ENCODE measurements around the gene SCYL1. TPM values are rescaled to one million over a fixed set of nuclear protein-coding genes. Genes with fewer than 3 reads are reported as not detected.

The SCYL1 gene
- 70.9 and 75.5 TPM in 2 replicates for total RNA-seq (2022)
- Bru-seq, nascent RNA: percentile 65 among the genes with signal in this experiment
- percentile 82 among the genes with signal in this experiment for BruChase-seq, experiment 1, labeled RNA remaining after a 6-hour chase
- percentile 72 among the genes with signal in this experiment for BruChase-seq, experiment 2, labeled RNA remaining after a 2-hour chase
- long read RNA-seq, transcript SCYL1-203 (18 exons, 2,583 nt): minor isoform, 25 of 182 reads
- long read RNA-seq, transcript SCYL1-201 (18 exons, 2,642 nt): major isoform, 85 of 182 reads
- long read RNA-seq, partial matches to known transcripts: 22 of 182 reads
- long read RNA-seq, other reads (novel, unspliced or antisense): 42 of 182 reads

DNA sequence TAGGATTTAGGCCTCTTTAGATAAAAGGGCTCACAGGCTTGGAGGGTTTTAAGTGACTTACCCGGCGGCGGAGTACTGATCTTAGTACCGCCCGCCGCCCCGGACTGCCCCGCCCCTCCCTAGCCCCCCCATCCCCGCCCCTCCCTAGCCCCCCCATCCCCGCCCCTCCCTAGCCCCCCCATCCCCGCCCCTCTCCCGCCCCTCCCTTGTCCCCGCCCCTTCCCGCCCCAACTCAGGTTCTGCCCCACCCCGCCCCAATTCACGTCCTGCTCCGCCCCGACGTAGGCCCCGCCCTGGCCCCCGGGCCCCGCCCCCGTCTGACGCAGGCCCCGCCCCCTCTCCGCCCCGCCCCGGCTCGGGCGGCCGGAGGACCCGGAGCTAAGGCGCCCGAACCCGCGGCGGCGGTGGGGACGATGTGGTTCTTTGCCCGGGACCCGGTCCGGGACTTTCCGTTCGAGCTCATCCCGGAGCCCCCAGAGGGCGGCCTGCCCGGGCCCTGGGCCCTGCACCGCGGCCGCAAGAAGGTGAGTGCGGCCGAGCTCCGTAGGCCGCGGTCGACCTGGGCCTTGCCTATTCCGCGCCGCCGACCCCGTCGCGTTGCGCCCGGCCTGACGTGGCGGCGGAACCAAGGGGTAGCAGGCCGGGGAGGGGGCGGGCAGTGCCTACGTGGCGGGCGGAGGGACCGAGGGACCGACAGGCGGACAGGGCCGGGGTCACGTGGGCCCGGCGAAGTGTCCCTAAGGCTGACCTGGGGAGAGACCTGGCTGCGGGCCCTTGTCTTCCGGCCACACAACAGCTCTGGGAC, at the start of gene SCYL1:
Gene SCYL1 (plus strand): TSS at position 343 of the 805 bp plus-strand sequence. CDS start 71 bp downstream, at position 414.
- ChIA-PET CTCF (interaction anchor here (0.5 to 2.5 kb wide), 5 partner anchors 15 to 154 kb away, joined by 3 to 8 read pairs (median 4); no protein-coding TSS in a partner anchor), POLR2A (interaction anchor here (0.7 to 3.3 kb wide), 17 partner anchors 11 to 187 kb away, joined by 3 to 17 read pairs (median 4); partner anchors contain the start of genes EHBP1L1, FAM89B, KAT5 and MALAT1)
- Mint-ChIP-seq H3K27ac (ENCODE audit: low read depth, unreplicated experiment) (peak within 1 kb of the TSS; percentile 90), H3K9me3 (ENCODE audit: unreplicated experiment) (no peaks in the 10 kb centered on the region), H3K27me3 (ENCODE audit: insufficient read depth, unreplicated experiment) (no peaks in the 10 kb centered on the region), H3K4me1 (ENCODE audit: insufficient read depth, unreplicated experiment) (peaks cover 10% of the 10 kb centered on the region), H3K4me3 (ENCODE audit: unreplicated experiment) (peak within 1 kb of the TSS; percentile 88), H3K36me3 (ENCODE audit: insufficient read depth, unreplicated experiment) (peaks cover 23% of the 10 kb centered on the region)
- BruUV-seq (replicated peaks): no TSS peak
- intact Hi-C loops (cut with micrococcal nuclease): no loop called here
- TF ChIP-seq, protein P1, sequence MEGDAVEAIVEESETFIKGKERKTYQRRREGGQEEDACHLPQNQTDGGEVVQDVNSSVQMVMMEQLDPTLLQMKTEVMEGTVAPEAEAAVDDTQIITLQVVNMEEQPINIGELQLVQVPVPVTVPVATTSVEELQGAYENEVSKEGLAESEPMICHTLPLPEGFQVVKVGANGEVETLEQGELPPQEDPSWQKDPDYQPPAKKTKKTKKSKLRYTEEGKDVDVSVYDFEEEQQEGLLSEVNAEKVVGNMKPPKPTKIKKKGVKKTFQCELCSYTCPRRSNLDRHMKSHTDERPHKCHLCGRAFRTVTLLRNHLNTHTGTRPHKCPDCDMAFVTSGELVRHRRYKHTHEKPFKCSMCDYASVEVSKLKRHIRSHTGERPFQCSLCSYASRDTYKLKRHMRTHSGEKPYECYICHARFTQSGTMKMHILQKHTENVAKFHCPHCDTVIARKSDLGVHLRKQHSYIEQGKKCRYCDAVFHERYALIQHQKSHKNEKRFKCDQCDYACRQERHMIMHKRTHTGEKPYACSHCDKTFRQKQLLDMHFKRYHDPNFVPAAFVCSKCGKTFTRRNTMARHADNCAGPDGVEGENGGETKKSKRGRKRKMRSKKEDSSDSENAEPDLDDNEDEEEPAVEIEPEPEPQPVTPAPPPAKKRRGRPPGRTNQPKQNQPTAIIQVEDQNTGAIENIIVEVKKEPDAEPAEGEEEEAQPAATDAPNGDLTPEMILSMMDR (IDR thresholded peaks at IDR 0.05; ENCODE audit: unreplicated experiment): no peak
- DNase-seq (ENCODE audit: unreplicated experiment): peak; percentile 71

DNA sequence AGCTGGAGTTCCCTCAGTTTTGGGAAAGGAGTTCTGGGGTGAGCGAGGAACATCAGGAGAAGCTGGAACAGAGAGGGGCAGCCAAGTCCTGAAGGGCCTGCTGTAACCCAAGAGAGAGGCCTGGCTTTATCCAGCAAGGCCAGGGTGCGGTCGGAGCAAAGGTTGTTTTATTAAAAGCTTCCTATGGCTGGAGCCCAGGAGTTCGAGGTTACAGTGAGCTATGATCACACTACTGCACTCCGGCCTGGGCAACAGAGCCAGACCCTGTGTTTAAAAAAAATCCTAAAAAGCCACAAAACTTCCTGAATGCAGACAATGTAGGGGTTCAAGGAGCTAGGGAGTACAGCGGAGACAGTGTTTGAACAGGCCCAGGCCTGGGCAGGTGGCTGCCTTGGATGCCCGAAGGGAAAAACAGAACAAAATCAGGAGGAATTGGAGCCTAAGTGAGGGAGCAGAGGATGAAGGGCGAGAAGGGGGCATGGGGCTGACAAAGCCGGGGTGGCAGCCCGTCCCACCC, 48.2 kb upstream of the SCYL1 start:
- H3K4me1 Mint-ChIP-seq (ENCODE audit: insufficient read depth, unreplicated experiment): peaks cover 22% of the 10 kb centered on the region

DNA sequence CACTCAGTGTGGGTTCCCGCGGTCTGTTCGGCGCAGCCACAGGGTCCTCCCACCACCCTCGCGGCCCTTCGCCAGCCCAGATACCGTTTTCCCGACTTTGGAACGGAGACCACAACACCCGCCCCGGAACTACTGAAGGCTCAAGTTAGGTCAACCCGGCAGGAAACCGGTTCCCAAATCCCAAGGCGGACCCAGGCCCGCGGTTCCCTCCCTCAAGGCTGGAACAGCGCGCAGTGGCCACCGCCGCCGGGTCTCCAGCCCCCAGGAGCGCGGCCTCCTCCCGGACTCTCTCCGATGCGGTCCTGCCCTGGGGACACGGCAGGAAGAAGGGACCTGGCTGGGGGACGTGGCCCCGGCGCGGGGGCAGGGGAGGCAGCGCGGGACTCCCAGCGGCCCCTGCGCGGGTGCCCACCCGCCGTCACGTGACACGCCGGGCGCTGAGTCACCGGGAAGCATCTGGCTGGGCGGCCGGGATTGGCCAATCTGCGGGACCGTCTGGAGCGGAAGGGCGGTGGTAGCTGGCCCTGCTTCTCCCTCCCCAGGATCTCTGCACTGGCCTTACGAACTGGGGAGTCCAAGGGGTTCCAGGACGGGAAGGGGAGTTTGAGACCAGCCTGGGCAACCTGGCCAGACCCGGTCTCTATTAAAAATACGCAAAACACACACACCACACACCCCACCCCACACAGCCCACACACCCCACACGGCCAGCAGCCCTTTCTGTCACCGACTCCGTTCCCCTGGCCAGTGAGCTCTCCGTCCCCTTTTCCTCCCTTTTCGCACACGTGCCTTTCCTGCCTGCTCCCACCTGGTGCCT, 47.5 kb upstream of the SCYL1 start:
- ChIA-PET CTCF (interaction anchor here (0.6 to 3.4 kb wide), 8 partner anchors 10 to 58 kb away, joined by 5 to 26 read pairs (median 8); no protein-coding TSS in a partner anchor), POLR2A (interaction anchor here (0.6 to 20.2 kb wide), 20 partner anchors 12 to 1140 kb away, joined by 3 to 2284 read pairs (median 4); partner anchors contain the start of genes FOSL1, MALAT1, NEAT1 and SCYL1)
- Mint-ChIP-seq H3K4me1 (ENCODE audit: insufficient read depth, unreplicated experiment) (peaks cover 16% of the 10 kb centered on the region), H3K27me3 (ENCODE audit: insufficient read depth, unreplicated experiment) (no peaks in the 10 kb centered on the region), H3K36me3 (ENCODE audit: insufficient read depth, unreplicated experiment) (peaks cover 3% of the 10 kb centered on the region), H3K27ac (ENCODE audit: low read depth, unreplicated experiment) (peak overlapping the region; percentile 95), H3K4me3 (ENCODE audit: unreplicated experiment) (peak overlapping the region; percentile 95), H3K9me3 (ENCODE audit: unreplicated experiment) (no peaks in the 10 kb centered on the region)
- intact Hi-C loops (cut with micrococcal nuclease): loop anchor here (2.0 kb wide), 1 partner anchor 19 kb away; no protein-coding TSS in a partner anchor
- TF ChIP-seq, protein P1 (IDR thresholded peaks at IDR 0.05; ENCODE audit: unreplicated experiment): no peak
- no TSS peak for BruUV-seq (replicated peaks)
- peak; percentile 96 for DNase-seq (ENCODE audit: unreplicated experiment)

More for the DNA sequence above, 48.2 kb upstream of the SCYL1 start:
- TSS peak; percentile 89 for BruUV-seq (replicated peaks)
- H3K27ac Mint-ChIP-seq (ENCODE audit: low read depth, unreplicated experiment): peak overlapping the region; percentile 95
- TF ChIP-seq, protein P1 (IDR thresholded peaks at IDR 0.05; ENCODE audit: unreplicated experiment): no peak
- ChIA-PET POLR2A (interaction anchor here (0.9 to 20.2 kb wide), 11 partner anchors 16 to 494 kb away, joined by 3 to 2284 read pairs (median 17); partner anchors contain the start of genes MALAT1 and NEAT1), CTCF (interaction anchor here (0.6 to 2.8 kb wide), 9 partner anchors 11 to 33 kb away, joined by 3 to 17 read pairs (median 6); no protein-coding TSS in a partner anchor)
- H3K9me3 Mint-ChIP-seq (ENCODE audit: unreplicated experiment): no peaks in the 10 kb centered on the region
- intact Hi-C loops (cut with micrococcal nuclease): loop anchor here (2.0 kb wide), 1 partner anchor 20 kb away; no protein-coding TSS in a partner anchor
- DNase-seq (ENCODE audit: unreplicated experiment): no peak
- H3K36me3 Mint-ChIP-seq (ENCODE audit: insufficient read depth, unreplicated experiment): peaks cover 5% of the 10 kb centered on the region
- H3K27me3 Mint-ChIP-seq (ENCODE audit: insufficient read depth, unreplicated experiment): no peaks in the 10 kb centered on the region
- peak overlapping the region; percentile 95 for H3K4me3 Mint-ChIP-seq (ENCODE audit: unreplicated experiment)

Measured in MCF 10A (cell line).